Measurements from ENCODE around the gene ABCG4.
"Not testable (repeated sequence)": the region's sequence is repeated elsewhere in the genome, so short reads cannot be mapped to it uniquely, and the experiment has no call there.

The ABCG4 gene

DNA sequence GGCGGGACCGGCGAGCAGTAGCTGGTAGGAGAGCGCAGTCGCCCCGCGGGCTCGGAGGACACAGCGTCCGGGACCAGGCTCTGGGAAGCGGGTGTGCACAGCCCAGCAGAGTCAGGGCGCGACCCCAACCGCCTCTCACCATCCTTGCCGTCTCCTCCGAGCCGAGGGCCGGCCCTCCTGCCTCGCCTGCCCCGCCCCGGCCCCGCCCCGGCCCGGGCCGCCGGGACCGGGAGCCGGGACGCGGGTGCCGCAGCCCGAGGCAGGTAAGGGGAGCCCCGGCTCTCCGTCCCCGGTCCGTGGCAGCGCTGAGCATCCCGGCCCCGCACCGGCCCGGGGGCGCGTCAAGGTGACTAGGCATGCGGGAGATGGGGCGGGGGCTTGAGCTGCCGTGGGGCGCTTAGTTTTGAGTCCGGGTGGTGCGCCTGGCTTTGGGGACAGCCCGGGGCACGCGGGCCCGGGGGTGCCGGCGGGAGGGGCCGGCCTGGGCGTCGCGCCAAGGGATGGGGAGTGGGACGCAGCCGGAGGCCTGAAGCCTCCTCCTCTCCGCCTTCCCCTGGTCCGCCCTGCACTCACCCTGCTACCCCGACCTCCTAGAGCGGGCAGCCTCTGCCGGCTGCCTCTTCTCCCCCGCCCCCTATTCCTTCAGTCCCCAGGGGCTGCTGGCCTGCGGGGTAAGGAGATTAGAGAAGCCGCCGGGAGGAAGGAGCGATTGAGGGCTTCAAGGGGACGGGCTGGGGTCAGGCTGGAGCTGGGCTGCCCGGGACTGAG lies at the start of gene ABCG4:
TSS of gene ABCG4 (plus strand) at position 35 of the 768 bp plus-strand sequence. CDS start 914 bp downstream, outside the sequence.
- DNase-seq, result peak in 1 of 2 donors; percentile 22

DNA sequence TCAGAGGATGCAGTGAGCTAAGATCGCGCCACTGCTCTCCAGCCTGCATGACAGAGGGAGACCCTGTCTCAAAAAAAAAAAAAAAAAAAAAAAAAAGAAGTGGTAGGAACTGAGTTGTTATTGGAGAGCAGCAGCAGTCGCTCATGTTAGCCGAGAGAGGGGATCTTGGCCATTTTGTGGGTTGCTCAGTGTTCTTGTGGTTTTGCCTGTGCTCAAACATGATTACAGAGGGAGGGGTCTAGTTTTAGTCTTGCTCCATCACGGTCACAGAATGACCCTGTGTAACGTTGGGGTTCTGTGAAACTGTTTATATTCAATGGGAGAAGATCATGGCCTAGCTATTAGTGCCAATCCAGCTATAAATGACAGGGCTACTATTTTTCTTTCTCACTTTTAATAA lies 49.1 kb upstream of the ABCG4 start:
- DNase-seq, result no peak

DNA sequence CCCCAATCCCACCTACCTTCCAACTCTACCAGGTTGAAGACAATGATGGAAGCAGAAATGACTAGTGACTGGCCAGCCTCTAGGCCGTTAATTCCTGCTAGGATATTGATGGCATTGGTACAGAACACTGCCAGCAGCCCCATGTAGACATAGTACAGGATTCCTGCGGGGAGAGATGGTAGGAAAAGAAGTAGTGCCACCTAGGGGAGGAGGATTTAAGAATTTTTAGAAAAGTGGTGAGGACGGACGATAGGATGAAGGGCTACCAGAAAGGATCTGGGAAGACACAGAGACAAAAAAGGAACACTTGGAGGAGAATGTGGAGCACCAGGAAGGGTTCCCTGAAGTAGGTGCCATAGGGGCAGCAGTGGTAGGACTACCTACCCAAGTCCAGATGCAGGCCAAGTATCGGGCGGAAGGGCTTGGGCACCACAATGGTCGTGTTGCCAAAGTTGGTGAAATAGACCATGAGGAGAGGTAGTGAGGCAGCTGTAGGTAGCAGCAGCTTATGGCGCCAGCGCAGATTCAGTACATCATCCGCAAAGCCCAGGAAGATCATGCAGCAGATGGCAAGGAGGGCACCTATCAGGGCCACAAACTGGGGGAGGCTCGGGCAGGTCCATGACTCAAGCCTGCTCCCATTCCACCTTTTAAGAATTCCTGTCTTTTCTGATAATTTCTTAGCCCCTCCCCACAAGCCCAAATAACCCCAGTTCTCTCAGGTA lies 48.4 kb upstream of the ABCG4 start:
- DNase-seq, result no peak

DNA sequence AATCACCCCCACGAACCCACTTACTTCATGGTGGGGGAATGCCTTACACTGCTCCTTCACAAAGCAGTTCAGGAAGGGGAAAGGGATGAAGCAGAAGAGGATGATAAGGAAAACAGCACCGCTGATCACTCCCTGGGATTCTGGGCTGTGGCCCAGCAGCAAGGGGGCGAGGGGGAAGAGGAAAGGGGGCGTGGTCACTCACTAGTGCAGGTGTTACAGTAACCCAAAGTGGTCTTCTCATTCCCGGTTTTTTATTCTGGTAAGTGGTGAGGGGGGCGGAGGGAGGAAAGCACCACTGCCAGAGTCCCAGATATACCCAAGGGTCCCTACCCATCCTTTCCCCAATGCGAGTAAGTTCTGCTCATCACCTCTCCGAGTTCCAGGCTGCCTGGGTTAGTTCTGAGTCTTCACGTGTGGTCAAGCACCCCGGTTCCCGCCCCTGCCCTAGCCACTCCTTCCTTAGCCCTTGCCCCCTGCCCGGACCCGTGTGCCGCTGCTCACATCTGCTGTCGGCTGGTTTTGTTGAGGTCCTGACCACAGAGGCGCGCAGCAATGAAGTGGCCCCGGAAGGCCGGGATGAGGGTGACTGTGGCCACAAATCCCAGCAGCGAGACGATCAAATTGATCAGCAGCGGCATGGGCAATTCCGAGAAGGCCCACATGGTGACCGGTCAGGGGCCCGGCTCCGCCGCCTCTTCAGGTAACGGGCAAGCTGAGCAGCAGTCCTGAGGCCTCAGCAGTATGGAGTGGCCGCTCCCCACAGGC lies 47.7 kb upstream of the ABCG4 start:
- no peak for DNase-seq

DNA sequence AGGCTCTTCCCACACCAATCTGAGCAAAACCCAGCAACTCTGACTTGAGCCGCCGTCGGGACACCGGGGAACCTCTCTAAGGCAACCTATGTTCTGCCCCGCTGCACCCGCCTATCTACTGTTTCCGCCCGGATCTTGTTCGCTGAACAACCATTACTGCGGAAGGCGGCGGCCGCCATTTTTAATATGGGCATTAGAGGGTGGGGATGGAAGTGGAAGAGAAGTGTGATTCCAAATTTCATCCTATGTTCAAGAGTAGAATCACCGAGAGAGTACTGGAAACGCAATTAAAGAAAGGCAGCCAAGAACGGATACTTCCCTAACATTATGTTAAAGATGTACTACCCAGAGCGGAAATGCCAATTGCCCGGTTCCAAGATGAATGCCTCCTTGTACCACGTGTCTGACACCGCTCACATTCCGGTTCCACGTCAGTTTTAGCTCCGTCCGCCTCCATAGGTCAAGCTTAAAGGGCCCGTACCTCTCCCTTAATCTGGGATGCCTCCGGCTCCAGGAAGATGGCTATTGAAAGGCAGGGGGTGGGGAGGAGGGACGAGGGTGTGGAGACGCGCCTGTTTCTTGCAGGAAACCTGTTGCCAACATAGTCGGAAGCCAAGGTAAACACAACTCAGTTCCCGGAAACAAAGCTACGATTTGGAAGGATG lies 47.0 kb upstream of the ABCG4 start, which contains the start of gene DPAGT1:
TSS of gene DPAGT1 (minus strand) at position 95 of the 665 bp plus-strand sequence. CDS start 198 bp downstream, outside the sequence.
- DNase-seq, result peak; percentile 84 to 87

DNA sequence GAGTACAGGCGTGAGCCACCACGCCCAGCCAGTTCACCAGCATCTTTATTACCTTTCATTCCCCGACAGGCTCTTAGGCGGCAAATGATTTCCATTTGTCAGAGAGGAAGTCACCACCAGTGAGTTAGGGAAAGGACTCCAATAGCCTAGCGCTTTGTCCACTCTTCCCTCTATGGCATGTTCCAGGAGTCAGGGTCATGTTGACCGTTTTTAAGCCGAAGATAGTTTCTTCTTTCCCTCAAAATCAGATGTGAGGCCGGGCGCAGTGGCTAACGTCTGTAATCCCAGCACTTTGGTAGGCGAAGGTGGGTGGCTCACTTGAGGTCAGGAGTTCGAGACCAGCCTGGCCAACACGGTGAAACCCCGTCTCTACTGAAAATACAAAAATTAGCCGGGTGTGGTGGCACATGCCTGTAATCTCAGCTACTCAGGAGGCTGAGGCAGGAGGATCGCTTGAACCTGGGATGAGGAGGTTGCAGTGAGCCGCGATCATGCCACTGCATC lies 45.6 kb upstream of the ABCG4 start:
- DNase-seq, result not testable (repeated sequence)

DNA sequence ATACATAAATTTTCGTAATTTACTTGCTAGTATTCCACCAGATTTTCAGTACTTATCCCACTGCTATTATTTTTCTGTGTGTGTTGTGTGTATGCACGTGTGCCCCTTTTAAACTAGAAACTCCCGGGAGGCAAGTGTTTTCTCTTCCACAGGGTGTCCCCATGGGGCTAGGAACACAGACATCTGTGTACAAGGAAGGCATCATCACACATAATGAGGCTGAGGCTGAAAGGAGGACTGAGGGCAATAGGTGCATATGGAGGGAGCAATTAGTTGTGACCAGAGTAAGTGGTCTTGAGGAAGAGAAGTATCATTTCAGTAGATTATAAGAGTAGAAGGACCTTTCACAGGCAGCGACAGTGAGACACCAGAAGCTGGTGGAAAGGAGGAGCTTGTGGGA lies 45.1 kb upstream of the ABCG4 start:
- no peak for DNase-seq

DNA sequence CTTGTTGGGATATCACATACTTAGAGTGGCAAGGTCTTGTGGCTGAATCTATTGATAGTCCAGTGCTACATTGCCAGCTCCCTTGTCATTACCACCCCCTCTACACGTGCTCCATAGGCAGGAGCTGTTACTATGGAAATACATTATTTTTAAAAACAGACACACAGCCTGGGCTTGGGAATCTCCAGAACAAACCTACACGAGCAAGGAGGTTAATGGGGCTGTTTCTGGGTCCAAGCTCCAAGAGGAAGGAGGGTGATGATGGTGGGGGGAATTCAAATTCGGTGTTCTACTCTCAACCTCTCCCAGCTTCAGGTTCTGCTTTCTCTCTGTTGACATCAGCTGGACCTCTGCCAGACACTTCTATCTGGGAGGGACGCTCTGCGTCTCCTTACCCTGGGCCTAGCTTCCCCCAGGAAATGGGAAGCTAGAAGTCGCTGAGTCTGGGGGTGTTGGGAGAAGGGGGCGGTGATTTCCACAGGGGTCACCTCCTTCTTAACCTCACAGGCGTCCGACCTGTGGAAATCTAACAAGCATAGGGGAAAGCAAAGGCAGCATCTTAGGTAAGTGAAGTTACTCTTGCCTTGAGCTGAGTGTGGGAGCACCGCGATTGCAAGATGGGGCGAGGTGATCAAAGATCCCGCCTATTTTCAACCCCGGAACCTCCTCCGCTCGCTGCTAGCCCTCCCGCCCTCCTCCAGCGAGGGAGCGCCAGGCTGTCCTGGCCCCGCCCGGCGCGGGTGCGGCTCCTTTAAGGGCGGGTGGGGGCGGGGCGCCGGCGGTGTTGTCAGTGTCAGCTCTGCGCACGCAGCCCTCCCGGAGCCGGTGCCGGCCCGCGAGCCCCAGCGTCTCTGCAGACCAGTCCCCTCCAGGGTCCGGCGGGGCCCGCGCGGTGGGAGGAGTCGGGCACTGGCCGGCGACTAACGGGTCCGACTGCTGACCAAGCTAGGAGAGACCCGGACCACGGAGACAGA lies 42.0 kb upstream of the ABCG4 start, which contains the start of gene C2CD2L:
TSS of gene C2CD2L (plus strand) at position 781 of the 974 bp plus-strand sequence. CDS start 398 bp downstream, outside the sequence.
- peak; percentile 87 to 88 for DNase-seq

DNA sequence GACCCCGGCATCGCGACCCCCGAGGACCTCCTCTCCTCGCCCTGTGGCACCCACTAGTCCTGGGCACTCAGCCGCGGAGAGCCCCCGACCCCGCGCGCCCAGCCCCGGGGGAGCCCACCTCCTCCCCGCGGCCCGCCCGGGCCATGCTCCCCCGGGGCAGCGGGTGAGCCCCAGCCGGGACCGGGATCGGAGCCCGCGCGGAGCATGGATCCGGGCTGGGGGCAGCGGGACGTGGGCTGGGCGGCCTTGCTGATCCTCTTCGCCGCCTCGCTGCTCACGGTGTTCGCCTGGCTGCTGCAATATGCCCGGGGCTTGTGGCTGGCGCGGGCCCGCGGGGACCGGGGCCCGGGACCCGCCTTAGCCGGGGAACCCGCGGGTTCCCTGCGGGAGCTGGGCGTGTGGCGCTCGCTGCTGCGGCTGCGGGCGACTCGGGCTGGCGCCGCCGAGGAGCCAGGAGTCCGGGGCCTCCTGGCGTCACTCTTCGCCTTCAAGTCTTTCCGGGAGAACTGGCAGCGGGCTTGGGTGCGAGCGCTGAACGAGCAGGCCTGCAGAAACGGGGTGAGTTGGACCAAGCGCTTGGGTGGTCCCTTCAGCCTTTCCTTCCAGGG lies 41.2 kb upstream of the ABCG4 start:
- DNase-seq, result no peak

DNA sequence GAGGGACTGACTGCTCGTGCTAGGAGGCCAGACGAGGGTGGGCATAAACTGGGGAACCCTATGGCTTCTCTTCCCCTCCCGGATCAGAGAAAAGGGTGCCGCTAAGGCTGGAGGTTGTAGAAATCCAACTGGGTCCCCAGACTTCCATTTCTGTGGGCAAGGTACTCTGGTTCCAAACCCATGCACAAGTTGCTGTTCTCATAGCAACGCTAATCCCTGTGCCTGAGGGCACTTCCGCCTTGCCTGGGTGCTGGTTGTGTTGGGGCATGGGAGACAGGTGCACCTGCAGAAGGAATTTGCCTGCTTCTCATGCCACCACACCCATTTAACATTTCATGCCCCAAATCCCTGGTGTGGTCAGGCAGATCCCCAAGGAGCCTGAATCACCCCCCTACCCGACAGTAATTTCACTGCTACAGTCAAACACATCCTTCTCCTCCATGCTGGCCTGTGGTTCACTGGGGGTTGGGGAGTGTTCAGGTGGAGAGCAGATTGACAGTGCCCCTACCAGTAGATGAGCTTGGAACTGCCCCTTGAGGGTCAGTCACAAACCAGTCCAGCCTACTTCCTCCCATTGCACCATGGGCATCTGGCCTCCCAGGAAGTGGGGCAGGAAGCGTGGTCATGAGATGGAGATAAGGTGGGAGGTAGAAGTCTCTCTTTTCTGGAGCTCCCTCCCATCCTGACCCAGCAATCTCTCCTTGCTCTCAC lies 40.6 kb upstream of the ABCG4 start:
- peak in 1 of 2 donors; percentile 26 for DNase-seq

DNA sequence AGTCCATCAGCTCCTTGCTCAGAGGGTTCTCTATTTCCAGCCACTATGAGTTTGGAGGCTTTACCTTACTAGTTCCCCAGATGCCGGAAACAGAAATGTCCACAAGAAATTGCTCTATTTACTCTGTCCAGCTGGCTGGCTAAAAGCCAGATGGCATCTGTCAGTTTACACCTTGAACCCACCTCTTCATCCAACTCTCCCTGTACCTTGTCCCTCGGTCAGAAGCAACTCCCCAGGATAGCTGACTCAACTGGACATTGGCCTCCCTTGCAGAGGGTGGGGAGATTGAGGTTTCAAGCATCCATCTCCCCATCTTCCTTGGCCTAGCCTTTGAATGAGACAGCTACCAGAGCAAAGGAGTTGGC lies 40.0 kb upstream of the ABCG4 start:
- DNase-seq, result no peak

DNA sequence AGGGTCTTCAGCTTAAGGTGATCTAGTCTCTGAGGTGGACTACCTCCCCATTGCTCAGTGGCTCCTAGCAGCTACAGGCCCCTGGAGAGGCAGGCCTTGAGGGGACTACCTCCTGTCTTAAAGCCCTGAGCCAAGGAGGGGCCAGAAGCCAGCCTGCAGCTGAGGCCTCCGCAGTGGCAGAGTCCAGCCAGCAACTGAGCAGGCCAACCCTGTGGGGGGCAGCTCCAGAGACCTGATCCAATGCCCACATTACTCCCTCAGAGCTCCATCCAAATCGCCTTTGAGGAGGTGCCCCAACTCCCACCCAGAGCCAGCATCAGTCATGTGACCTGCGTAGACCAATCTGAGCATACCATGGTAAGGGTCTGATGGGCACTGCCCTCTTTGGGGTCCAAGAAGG lies 39.0 kb upstream of the ABCG4 start:
- DNase-seq, result no peak

DNA sequence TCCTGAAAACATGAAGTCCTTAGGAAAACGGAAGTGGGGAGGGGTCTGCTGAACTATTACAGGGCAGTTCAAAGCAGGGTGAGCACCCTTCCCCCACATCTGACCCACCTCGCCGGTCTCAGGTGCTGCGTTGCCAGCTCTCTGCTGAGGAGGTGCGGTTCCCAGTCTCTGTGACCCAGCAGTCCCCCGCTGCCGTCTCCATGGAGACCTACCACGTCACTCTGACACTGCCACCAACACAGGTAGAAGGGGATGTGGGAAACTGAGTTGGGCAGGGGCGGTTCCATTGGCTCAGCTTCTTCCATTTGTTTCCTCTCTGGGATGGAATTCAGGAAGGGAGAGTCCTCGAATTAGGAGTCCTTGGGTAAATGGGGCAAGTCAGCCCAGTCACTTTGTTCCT lies 38.4 kb upstream of the ABCG4 start:
- DNase-seq, result no peak

DNA sequence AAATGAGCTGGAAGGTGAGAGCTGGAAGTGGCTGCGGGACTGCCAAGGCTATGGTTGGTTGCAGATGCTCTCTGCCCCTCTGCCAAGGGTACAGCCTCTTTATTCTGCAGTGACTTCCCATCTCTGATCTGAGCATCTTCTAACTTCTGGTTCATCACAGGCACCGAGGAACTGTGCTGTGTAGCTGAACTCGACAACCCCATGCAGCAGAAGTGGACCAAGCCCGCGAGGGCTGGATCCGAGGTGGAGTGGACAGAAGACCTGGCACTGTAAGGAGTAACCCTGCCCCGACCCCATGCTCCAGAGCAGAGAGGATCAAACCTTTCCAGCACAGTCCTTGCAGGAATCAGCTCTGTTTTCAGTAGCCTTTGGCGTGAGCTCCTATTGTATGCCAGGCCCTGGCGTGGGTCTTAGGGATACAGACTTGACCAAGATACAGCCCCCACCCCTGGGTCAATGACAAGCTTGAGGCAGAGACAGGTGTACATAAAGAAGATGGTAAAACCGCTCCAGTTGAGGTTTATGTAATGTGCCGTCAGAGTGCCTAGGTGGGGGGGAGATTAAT lies 37.4 kb upstream of the ABCG4 start:
- DNase-seq, result no peak

DNA sequence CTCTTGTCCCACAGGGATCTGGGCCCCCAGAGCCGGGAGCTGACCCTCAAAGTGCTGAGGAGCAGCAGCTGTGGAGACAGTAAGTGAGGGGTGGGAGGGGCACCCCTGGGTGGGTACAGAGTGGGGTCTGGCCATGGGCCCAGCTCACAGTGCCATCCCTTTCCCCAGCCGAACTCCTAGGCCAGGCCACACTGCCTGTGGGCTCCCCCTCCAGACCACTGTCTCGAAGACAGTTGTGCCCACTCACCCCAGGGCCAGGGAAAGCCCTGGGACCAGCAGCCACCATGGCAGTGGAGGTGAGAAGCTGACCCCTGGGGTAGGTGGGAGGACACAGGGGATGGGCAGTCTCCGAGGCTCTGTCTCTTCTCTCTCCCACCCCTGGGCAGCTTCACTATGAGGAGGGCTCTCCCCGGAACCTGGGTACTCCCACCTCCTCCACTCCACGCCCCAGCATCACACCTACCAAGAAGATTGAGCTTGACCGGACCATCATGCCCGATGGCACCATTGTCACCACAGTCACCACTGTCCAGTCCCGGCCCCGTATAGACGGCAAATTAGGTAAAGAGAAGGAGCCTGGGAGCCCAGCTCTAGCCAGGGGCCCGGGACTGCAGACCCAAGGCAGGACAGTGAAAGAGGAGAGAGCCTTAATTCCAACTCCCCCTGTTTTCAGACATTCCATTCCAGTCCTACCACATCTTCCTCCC lies 36.4 kb upstream of the ABCG4 start:
- no peak for DNase-seq

DNA sequence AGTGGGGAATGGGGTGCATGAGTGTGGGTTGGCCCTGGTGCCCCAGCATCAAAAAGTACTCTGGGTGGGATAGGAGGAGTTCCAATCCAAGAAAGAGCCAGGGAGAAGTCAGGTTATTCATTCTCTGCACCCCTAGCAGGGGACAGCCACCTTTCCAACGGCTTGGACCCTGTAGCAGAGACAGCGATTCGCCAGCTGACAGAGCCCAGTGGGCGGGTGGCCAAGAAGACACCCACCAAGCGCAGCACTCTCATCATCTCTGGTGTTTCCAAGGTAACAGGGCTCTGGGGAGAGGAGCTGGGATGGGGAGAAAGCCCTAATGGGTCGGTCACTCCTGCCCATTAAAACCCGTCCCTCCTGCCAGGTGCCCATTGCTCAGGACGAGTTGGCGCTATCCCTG lies 35.1 kb upstream of the ABCG4 start:
- DNase-seq, result no peak

DNA sequence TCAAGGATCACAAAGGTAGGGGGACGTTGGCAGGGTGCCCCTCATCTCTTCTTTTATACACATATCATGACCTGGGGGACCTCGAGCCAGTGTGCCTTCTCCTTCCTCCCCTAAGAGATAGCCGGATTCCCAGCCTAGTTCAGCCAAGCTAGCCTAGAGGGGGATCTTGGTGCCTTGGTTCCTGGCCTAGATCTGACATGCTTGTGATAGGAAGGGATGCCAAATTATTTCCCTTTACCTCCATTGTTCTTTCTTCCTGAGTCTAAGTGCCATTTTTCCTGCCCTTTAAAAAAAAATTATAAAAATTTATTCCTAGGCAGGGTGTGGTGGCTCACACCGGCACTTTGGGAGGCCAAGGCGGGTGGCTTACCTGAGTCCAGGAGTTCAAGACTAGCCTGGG lies 34.5 kb upstream of the ABCG4 start:
- DNase-seq, result no peak

DNA sequence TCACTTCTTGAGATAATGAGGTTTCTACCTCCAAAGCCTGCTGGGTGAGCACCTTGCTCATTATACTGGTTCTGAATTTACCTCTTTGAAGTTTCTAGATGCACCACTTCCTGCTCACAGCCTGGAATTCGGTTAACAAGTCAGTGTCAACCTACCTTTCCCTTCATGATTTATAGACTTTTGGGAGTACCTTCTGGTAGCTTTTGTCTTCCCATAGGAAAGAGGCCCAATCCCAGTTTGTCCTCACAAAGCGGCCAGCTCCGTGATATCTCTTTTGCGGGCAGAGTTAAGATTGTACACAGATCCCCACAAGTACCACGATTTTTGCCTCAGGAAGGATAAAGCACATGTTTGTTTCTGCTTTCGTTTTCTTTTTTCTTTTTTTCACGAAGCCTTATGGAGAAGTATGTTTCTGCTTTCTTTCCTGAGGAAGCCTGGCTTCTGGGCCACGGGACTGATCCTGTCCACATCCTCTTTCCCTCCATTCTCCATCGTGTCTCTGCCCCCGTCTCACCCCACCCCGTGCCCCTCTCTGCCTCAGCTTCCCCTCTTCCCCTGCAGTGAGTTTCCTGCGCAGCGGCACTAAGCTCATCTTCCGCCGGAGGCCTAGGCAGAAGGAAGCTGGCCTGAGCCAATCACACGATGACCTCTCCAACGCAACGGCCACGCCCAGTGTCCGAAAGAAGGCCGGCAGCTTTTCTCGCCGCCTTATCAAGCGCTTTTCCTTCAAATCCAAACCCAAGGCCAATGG lies 33.2 kb upstream of the ABCG4 start:
- DNase-seq, result peak; percentile 20 to 28

DNA sequence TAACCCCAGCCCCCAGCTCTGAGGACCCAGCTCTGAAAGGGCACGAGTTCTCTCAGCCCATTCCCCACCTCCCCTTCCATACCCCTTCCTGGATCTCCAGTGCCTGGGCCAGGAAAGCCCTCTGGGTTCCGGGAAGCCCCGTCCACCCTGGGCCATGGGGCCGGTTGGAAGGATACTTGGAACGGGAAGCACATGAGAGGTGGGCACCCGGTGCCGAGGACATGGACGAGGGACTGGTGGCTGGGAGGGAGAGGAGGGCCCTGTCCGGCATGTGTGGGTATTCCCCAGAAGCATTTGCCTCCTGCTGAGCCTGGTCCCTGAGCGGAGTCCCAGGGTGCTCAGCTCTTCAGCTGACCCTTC lies 32.6 kb upstream of the ABCG4 start:
- no peak for DNase-seq

All from activated CD4-positive, alpha-beta T cell treated with anti-CD3 and anti-CD28 coated beads for 4 hours (primary cell).